ENCODE data around the gene TRIM14.

DNA sequence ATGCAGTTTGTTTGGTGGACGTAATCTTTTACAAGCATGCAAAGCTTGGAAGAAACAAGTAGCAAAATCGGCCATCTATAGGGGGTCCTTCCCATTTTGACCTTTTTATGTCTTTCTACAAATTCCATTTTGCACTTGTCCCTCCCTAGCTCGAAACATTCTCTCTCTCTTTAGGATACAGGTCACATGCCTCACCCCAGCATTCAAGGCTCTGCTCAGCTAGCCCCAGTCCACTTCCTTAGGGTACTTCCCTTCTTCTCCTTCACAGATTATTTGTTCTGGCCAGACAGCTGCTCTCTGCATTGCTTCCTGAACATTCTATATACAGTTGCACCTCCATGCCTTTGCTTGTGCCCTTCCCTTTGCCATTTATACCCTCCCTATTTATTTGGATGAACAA, 31.7 kb upstream of the TRIM14 start:
- TF ChIP-seq, protein P1, sequence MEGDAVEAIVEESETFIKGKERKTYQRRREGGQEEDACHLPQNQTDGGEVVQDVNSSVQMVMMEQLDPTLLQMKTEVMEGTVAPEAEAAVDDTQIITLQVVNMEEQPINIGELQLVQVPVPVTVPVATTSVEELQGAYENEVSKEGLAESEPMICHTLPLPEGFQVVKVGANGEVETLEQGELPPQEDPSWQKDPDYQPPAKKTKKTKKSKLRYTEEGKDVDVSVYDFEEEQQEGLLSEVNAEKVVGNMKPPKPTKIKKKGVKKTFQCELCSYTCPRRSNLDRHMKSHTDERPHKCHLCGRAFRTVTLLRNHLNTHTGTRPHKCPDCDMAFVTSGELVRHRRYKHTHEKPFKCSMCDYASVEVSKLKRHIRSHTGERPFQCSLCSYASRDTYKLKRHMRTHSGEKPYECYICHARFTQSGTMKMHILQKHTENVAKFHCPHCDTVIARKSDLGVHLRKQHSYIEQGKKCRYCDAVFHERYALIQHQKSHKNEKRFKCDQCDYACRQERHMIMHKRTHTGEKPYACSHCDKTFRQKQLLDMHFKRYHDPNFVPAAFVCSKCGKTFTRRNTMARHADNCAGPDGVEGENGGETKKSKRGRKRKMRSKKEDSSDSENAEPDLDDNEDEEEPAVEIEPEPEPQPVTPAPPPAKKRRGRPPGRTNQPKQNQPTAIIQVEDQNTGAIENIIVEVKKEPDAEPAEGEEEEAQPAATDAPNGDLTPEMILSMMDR (conservative IDR thresholded peaks at IDR 0.05; ENCODE audit: low read length), result no peak
- no peak for TF ChIP-seq EZH2phosphoT487 (IDR thresholded peaks at IDR 0.05; ENCODE audit: borderline replicate concordance)
